Psoas muscle (tissue), 8 donors: ENCODE data around the gene CMTM5. TPM values are rescaled to one million over a fixed set of nuclear protein-coding genes. Genes with fewer than 3 reads are reported as not detected.
"Not testable (repeated sequence)": the region's sequence is repeated elsewhere in the genome, so short reads cannot be mapped to it uniquely, and the experiment has no call there.

Experiments
- ATAC-seq, 4 donors: fragments of 200-7000 bp; cut with Tn5 transposase; one replicate each; pipeline ENCODE4 v1.9.1; 2020; ENCODE audit warnings: moderate library complexity in 3 of 4, mild to moderate bottlenecking in 2 of 4
- DNase-seq, 2 donors: peaks; one replicate each; pipeline ENCODE4 v3.0.0-alpha.2; 2020
- H3K27ac ChIP-seq: fragments of 200-600 bp; one replicate; pipeline ENCODE4 v1.8.0; 2022
- H3K27me3 ChIP-seq, 3 donors: fragments of 200-600 bp in 1 of 3; one replicate each; pipeline versions ENCODE4 v1.6.1 to v1.8.0; 2013 to 2022; ENCODE audit warnings: low read length in 2 of 3, mild to moderate bottlenecking in 2 of 3, moderate library complexity in 1 of 3; ENCODE audit not compliant: insufficient read depth in 3 of 3
- H3K36me3 ChIP-seq, 2 donors: fragments of 200-600 bp in 1 of 2; one replicate each; pipeline versions ENCODE4 v1.6.1 to v1.8.0; 2013 to 2022; ENCODE audit warnings: low read depth in 1 of 2, mild to moderate bottlenecking in 1 of 2, moderate library complexity in 1 of 2; ENCODE audit not compliant: insufficient read depth in 1 of 2
- H3K4me1 ChIP-seq: fragments of 200-600 bp; one replicate; pipeline ENCODE4 v1.8.0; 2022
- H3K4me3 ChIP-seq: fragments of 200-600 bp; one replicate; pipeline ENCODE4 v1.8.0; 2022; ENCODE audit warnings: mild to moderate bottlenecking
- H3K9me3 ChIP-seq: fragments of 200-600 bp; one replicate; pipeline ENCODE4 v1.8.0; 2022
- CTCF ChIP-seq: fragments of 200-600 bp; IDR thresholded peaks from one replicate; pipeline ENCODE4 v1.8.0; 2022; ENCODE audit warnings: antibody characterized with exemption
- WGBS, 3 donors: extraction: QIAGEN DNeasy Blood & Tissue Kit; methylation state at CpG; one replicate each; pipeline versions ENCODE4 v1.1.6 to v1.1.7; 2013; 5-methylcytosine and 5-hydroxymethylcytosine counted together
- intact Hi-C, 2 donors: fragments of 100-400 bp; cut with DNase I; formaldehyde crosslinking; loops; one replicate each; pipeline versions ENCODE4 v1.11.0 to v1.14.2; 2022
- polyA plus RNA-seq, 3 donors: library from polyadenylated mRNA; stranded (reverse); fragments of 200-250 nt; gene quantifications; one replicate each; pipeline ENCODE4 v1.2.3, GENCODE V29; 2013
- total RNA-seq, 4 donors: library from RNA; stranded (reverse); fragmentation: NEBNext Ultra II Directional in 2 of 4; extraction: Animal tissue kit (Norgen Biotek cat#: 25700) in 2 of 4; gene quantifications; one replicate each; pipeline versions ENCODE4 v1.2.1 to v1.2.4, GENCODE V29; 2021 to 2023
- donor health status: healthy with polysubstance abuse.
- donor health status: DM: no; HTN: no; CAD: no; lungs with moderate emphysema.
- donor health status: Bipolar disorder and iron deficiency.
- donor health status: healthy.
- donor health status: DM: yes; HTN: yes; CAD: no.
- donor health status: DM: no; HTN: no; CAD: no.
- donor health status: DM: no; HTN: no; CAD: no.
- donor health status: DM: yes; HTN: yes; CAD: no.

The CMTM5 gene
- total and polyA plus RNA-seq, 7 donors, result 0.20 to 0.63 (median 0.32) TPM; not detected in 4

GRCh38 chr14:23385244-23385641 lies 8.4 kb downstream of the CMTM5 start:
- intact Hi-C loops, result no loop called here
- H3K36me3 ChIP-seq, result peaks cover 5 to 66% of the 10 kb centered on the region in 2 donors
- ATAC-seq (no peak), DNase-seq (no peak)
- WGBS, 3 donors, result 67 to 81% (median 73%) methylated on average over 2 of the region's 2 CpGs
- H3K27me3 ChIP-seq, result peaks cover 0 to 5% (median 0%) of the 10 kb centered on the region in 3 donors
- H3K9me3 ChIP-seq, result no peaks in the 10 kb centered on the region
- H3K4me3 ChIP-seq, result no peak overlapping the region
- H3K4me1 ChIP-seq, result no peaks in the 10 kb centered on the region
- no peak for TF ChIP-seq CTCF
- no peak overlapping the region for H3K27ac ChIP-seq

GRCh38 chr14:23385642-23386265 lies 8.9 kb downstream of the CMTM5 start:
- peaks cover 0 to 5% (median 0%) of the 10 kb centered on the region in 3 donors for H3K27me3 ChIP-seq
- intact Hi-C loops, result no loop called here
- no peaks in the 10 kb centered on the region for H3K9me3 ChIP-seq
- no peak overlapping the region for H3K27ac ChIP-seq
- H3K4me3 ChIP-seq, result no peak overlapping the region
- H3K4me1 ChIP-seq, result no peaks in the 10 kb centered on the region
- DNase-seq (no peak), ATAC-seq (no peak)
- no peak for TF ChIP-seq CTCF
- 66 to 80% (median 78%) methylated on average over 15 to 18 of the region's 18 CpGs for WGBS, 3 donors
- H3K36me3 ChIP-seq, result peaks cover 5 to 67% of the 10 kb centered on the region in 2 donors

GRCh38 chr14:23386266-23386657 lies 9.4 kb downstream of the CMTM5 start:
- ATAC-seq, H3K27ac ChIP-seq, H3K9me3 ChIP-seq, H3K4me1 ChIP-seq, intact Hi-C loops, H3K27me3 ChIP-seq, DNase-seq, H3K4me3 ChIP-seq: not testable (repeated sequence)
- H3K36me3 ChIP-seq, result peaks cover 5 to 67% of the 10 kb centered on the region in 2 donors
- WGBS, 3 donors, result 79 to 83% (median 81%) methylated on average over 15 to 17 of the region's 17 CpGs

- DNase-seq (no peak), ATAC-seq (no peak)
- Histone ChIP-seq H3K4me3 (no peak overlapping the region), H3K9me3 (no peaks in the 10 kb centered on the region), H3K27ac (no peak overlapping the region), H3K36me3 (peaks cover 5 to 67% of the 10 kb centered on the region in 2 donors), H3K4me1 (no peaks in the 10 kb centered on the region), H3K27me3 (no peaks in the 10 kb centered on the region)
- 91 to 100% (median 93%) methylated on average over 1 of the region's 1 CpG for WGBS, 3 donors
- intact Hi-C loops, result no loop called here
- no peak for TF ChIP-seq CTCF
These were observed 10.2 kb downstream of the CMTM5 start for GRCh38 chr14:23386999-23387398.

- H3K36me3 ChIP-seq, result peaks cover 5 to 69% of the 10 kb centered on the region in 2 donors
- whole genome bisulfite sequencing, 3 donors, result 73 to 81% (median 80%) methylated on average over 26 of the region's 26 CpGs
- no peak overlapping the region for H3K27ac ChIP-seq
- H3K4me1 ChIP-seq, result no peaks in the 10 kb centered on the region
- H3K27me3 ChIP-seq, result no peaks in the 10 kb centered on the region
- intact Hi-C loops, result no loop called here
- no peak for DNase-seq
- no peak overlapping the region for H3K4me3 ChIP-seq
- peak in 1 of 4 donors; percentile 3 for ATAC-seq
- TF ChIP-seq CTCF, result no peak
- H3K9me3 ChIP-seq, result no peaks in the 10 kb centered on the region
These were observed 11.4 kb downstream of the CMTM5 start for GRCh38 chr14:23387916-23388882.
